ENCODE results near the gene KRT1.

KRT1 gene

GRCh38 chr12:52680363-52680762, at the start of gene KRT1:
TSS of gene KRT1 (minus strand) at chr12:52680407. CDS start at chr12:52680348, 59 bp downstream.
- no peak for DNase-seq

GRCh38 chr12:52729147-52729546, 48.9 kb upstream of the KRT1 start:
- DNase-seq: no peak

GRCh38 chr12:52728374-52728773, 48.2 kb upstream of the KRT1 start:
- DNase-seq: no peak

GRCh38 chr12:52727037-52727436, 46.8 kb upstream of the KRT1 start:
- no peak for DNase-seq

GRCh38 chr12:52726451-52726850, 46.2 kb upstream of the KRT1 start:
- no peak for DNase-seq

DNA sequence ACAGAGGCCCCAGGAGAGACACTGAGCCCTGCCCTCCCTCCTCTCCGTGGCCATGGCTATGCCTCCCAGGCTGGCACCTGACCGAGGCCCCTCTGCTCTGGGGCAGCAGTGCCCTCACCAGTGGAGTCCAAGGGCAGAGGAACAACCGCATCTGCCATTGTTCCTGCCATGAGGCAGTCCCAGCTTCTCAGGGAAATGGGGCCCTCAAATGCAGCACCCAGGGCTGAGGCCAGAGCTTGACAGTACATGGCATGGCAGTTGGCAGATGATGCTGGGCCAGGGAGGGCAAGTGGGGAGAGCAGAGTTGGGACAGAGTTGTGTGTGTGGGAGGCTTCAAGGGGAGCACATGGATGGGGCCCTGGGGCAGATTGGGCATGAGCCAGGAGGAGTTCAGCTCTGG, 44.2 kb upstream of the KRT1 start:
- DNase-seq: no peak

- DNase-seq: no peak
Observed at GRCh38 chr12:52722680-52723079, 42.5 kb upstream of the KRT1 start.

- DNase-seq: peak; percentile 33
Observed at GRCh38 chr12:52721838-52722470, 41.7 kb upstream of the KRT1 start.

GRCh38 chr12:52720365-52720886, 40.2 kb upstream of the KRT1 start:
- no peak for DNase-seq

- DNase-seq: no peak
Observed at GRCh38 chr12:52716061-52716460, 35.9 kb upstream of the KRT1 start.

GRCh38 chr12:52715416-52715815, 35.2 kb upstream of the KRT1 start:
- DNase-seq: no peak

- no peak for DNase-seq
Observed at GRCh38 chr12:52714887-52715281, 34.7 kb upstream of the KRT1 start.

GRCh38 chr12:52713960-52714886, 34.0 kb upstream of the KRT1 start:
- peak; percentile 23 for DNase-seq

DNA sequence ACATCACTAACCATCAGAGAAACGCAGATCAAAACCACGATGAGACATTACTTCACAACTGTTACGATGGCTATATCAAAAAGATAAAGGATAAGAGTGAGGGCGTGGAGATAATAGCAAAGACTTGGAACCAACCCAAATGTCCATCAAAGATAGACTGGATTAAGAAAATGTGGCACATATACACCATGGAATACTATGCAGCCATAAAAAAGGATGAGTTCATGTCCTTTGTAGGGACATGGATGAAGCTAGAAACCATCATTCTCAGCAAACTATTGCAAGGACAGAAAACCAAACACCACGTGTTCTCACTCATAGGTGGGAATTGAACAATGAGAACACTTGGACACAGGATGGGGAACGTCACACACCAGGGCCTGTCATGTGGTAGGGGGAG, 31.9 kb upstream of the KRT1 start:
- DNase-seq: peak; percentile 48

DNA sequence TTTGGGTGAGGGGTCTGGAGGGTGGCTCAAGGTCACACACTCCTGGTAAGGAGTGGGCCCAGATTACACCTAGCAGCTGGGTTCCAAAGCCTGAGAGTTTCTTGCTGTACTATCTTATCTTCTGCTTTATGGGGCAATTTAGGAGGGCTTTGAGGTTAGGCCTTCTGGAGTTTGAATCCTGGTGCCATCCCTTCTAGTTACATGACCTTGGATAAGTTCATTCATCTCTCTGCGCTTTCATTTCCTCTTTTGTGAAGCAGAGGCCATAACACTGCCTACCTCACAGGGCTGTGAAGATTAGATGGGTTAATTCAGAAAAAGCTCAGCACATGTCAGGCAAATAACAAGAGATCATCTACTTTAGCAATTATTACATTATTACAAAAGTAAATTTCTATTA, 30.5 kb upstream of the KRT1 start:
- DNase-seq: peak; percentile 59

- DNase-seq: peak; percentile 82
Observed at GRCh38 chr12:52708010-52708409, 27.8 kb upstream of the KRT1 start.

GRCh38 chr12:52704464-52704863, 24.3 kb upstream of the KRT1 start:
- no peak for DNase-seq

DNA sequence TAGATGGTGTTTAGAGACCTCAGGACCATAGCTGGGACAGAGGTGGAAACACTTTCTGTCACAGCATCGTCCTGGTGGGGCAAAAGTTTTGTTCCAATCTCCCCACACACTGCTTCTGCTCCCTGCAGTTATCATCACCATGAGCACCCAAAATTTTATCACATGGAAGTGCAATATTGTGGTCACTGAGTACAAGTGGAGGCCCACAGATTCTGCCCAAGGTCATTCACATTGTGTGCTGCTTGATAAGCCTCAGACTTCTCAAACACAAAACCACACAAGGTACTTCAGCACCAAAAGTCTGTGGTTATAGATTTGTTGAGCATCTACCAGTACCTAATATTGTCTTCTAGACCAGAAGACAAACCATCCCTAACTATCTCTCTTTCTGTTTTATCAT, 23.7 kb upstream of the KRT1 start:
- DNase-seq: peak; percentile 93

DNA sequence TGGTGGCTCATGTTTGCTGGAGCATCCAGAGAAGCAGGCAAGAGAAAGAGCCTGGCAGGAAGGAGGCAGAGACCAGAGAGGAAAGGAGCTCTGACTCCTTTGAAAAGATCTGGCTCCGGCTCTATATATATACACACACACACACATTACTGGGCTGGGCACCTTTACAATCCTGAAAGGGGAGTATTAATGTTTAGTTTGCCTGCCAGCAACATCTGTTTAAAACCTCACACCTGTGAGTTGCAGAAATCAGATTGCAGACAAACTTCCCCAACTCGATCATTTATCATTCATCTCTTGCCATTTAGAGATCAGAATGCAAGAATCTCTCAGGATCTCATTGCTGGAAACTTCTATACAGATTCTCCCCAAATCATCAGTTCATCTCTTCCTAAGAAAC, 23.2 kb upstream of the KRT1 start, which contains the start of gene KRT77:
Gene KRT77 (minus strand): TSS at position 101 of the 400 bp plus-strand sequence. CDS start 90 bp downstream, at position 11.
- DNase-seq: no peak

- DNase-seq: no peak
Observed at GRCh38 chr12:52702338-52702737, 22.1 kb upstream of the KRT1 start.

GRCh38 chr12:52701281-52701680, 21.1 kb upstream of the KRT1 start:
- no peak for DNase-seq

GRCh38 chr12:52699960-52700359, 19.8 kb upstream of the KRT1 start:
- no peak for DNase-seq

DNA sequence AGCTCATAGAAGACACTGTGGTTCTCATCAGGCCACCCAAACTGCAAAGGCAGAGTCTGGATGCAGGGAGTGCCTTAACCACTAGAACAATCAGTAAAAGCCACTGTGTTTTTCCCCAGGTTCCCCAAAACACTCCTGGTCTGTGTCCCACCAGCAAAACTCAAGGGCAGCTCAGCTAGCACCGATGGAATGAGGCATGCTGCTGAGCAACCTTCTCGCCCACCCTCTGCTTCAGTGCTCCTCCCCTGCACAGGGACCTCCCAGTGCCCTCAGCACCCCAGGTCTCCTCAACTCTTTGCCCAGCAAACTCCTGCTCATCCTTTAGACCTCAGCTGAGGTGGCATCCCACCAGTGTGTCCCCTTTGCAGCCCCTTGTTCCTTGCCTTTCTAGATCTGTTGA, 19.2 kb upstream of the KRT1 start:
- no peak for DNase-seq

Data from hematopoietic multipotent progenitor cell treated with erythropoietin and hydrocortisone succinate and interleukin-3 and kit ligand, for 4 days (in vitro differentiated cells).